HUES48 (cell line): Measurements from ENCODE around the gene A3GALT2.

ENCODE experiments used
- H3K27ac ChIP-seq: one replicate; pipeline ENCODE4 v1.7.0; 2013; ENCODE audit warnings: low read depth, low read length, inconsistent platforms
- H3K27me3 ChIP-seq: 2 replicates; pipeline ENCODE4 v1.6.1; 2013; ENCODE audit warnings: mild to moderate bottlenecking, low read length; ENCODE audit not compliant: control insufficient read depth, insufficient read depth
- H3K36me3 ChIP-seq: 2 replicates; pipeline ENCODE4 v1.6.1; 2013; ENCODE audit warnings: low read length; ENCODE audit not compliant: control insufficient read depth, insufficient read depth
- H3K4me1 ChIP-seq: 2 replicates; pipeline ENCODE4 v1.6.1; 2013; ENCODE audit warnings: mild to moderate bottlenecking, low read length; ENCODE audit not compliant: control insufficient read depth, insufficient read depth
- H3K4me3 ChIP-seq: 2 replicates; pipeline ENCODE4 v1.5.1; 2013; ENCODE audit warnings: mild to moderate bottlenecking, low read depth, low read length
- H3K9ac ChIP-seq: 2 replicates; pipeline ENCODE4 v1.6.1; 2013; ENCODE audit warnings: mild to moderate bottlenecking, low read depth, low read length, moderate library complexity
- H3K9me3 ChIP-seq: 2 replicates; pipeline ENCODE4 v1.6.1; 2013; ENCODE audit warnings: low read length; ENCODE audit not compliant: control insufficient read depth, insufficient read depth

A3GALT2 gene

DNA sequence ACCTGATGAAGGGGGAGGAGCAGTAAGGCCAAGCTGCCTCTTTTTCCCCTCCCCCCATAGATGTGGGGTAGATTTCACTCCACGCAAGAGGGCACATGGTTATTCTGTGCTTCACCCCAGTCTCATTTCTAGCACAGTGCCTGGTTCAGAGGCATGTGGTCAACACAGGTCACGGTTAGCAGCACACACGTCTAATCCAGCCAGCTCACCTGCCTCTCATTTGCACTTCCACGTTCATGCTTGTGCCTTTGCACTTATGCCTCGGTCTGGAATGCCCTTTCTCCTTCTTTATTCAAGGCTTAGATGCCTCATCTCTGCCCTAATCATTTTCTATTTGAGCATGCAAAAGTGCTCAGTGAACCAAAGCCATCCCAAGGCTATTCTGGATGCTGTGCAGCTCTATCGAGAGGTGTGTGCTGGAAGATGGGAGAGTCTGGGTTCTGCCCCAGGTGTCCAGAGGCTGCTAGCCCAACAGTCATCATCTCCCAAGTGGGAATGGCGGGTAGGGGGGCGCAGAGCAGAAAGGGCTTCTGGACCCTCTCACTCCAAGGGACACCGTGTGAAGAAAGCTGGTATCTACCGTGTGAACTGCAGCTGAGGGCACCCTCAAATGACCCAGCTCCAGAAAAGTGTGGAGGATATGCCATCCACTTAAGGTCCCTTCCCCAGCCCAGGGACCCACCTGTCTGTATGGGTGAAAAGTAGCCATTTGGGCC, 2.1 kb upstream of the A3GALT2 start:
- peaks cover 2% of the 10 kb centered on the region; the same call in 1 of the 2 replicates for H3K36me3 ChIP-seq
- H3K4me3 ChIP-seq, result no peak overlapping the region
- no peaks in the 10 kb centered on the region for H3K9me3 ChIP-seq
- no peaks in the 10 kb centered on the region for H3K4me1 ChIP-seq
- no peaks in the 10 kb centered on the region for H3K27me3 ChIP-seq
- H3K9ac ChIP-seq, result no peak overlapping the region
- H3K27ac ChIP-seq, result no peak overlapping the region

DNA sequence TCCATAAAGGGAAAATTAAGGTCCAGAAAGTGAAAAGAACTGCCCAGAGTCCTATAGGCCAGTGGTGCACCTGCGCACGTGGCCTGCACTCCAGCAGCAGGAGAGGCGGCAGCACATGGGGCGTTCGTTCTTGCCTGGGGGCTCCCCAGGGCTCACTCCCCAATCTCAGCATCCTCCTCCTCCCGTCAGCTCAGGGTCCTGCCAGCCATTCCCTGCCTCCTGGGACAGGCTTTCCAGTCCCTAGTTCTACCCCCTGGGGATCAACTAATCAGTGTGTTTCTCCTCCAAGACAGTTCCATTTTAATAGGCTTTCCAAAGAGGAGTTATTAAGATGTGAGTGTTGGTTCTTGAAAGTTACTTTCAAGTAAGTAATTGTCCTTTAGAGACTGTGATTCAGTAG, 1.2 kb upstream of the A3GALT2 start:
- no peak overlapping the region for H3K4me3 ChIP-seq
- H3K36me3 ChIP-seq, result no peaks in the 10 kb centered on the region
- H3K9ac ChIP-seq, result no peak overlapping the region
- no peaks in the 10 kb centered on the region for H3K4me1 ChIP-seq
- no peak overlapping the region for H3K27ac ChIP-seq
- no peaks in the 10 kb centered on the region for H3K27me3 ChIP-seq
- H3K9me3 ChIP-seq, result no peaks in the 10 kb centered on the region

DNA sequence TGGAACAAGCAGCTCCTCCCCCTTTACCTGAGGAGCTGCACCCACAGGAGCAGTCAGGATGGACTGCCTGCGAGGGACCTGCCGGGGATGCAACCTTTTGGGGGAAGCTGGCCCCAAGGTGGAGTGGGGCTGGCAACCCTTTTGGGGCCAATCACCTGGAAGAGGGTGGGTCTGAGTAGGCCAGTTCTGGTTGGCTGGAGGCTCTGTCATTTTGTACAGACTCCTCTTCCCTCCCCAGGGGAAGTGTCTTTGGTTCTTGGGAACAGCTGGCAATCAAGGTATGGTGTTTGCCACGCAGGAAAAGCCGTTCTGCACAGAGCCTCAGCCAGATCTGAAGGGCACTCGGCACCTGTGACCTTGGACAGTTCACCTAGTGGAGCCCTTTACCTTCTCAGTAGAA, 280 bp upstream of the A3GALT2 start:
- Histone ChIP-seq H3K9ac (no peak overlapping the region), H3K27me3 (no peaks in the 10 kb centered on the region), H3K4me3 (no peak overlapping the region), H3K9me3 (no peaks in the 10 kb centered on the region), H3K36me3 (no peaks in the 10 kb centered on the region), H3K27ac (no peak overlapping the region), H3K4me1 (no peaks in the 10 kb centered on the region)

DNA sequence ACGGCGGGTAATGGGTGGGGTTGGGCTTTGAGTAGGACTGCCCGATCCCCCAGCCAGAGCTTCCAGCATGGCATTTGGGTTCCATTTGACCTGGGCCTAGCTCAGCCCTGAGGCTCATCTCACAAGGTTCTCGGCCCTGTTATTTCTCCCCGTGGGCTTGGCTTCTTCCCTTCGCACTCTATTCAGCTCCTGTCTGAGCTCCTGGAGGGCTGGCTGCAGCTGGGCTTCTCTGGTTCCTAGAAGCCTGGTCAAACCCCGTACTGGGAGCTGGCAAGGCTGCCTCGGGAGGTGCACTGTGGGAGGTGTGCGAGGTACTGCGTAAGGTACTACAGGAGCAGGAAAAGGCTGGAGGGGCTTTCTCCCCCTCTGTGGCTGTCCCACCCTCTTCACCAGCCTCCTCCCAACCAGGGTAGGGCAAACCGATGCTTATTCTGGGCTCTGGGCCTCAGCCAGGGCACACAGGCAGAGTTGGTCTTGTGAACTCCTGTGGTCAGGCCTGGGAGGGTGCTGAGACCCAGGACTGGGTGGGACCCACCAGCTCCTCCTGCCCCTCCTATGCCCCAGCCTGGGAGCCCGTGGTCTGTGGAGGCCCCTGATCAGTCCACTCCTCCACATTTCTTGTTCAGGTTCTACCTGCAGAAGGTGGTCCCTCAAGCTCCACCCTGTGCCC, 814 bp downstream of the A3GALT2 start:
- Histone ChIP-seq H3K4me3 (no peak overlapping the region), H3K4me1 (no peaks in the 10 kb centered on the region), H3K27me3 (no peaks in the 10 kb centered on the region), H3K36me3 (no peaks in the 10 kb centered on the region), H3K9ac (no peak overlapping the region), H3K27ac (no peak overlapping the region), H3K9me3 (no peaks in the 10 kb centered on the region)

DNA sequence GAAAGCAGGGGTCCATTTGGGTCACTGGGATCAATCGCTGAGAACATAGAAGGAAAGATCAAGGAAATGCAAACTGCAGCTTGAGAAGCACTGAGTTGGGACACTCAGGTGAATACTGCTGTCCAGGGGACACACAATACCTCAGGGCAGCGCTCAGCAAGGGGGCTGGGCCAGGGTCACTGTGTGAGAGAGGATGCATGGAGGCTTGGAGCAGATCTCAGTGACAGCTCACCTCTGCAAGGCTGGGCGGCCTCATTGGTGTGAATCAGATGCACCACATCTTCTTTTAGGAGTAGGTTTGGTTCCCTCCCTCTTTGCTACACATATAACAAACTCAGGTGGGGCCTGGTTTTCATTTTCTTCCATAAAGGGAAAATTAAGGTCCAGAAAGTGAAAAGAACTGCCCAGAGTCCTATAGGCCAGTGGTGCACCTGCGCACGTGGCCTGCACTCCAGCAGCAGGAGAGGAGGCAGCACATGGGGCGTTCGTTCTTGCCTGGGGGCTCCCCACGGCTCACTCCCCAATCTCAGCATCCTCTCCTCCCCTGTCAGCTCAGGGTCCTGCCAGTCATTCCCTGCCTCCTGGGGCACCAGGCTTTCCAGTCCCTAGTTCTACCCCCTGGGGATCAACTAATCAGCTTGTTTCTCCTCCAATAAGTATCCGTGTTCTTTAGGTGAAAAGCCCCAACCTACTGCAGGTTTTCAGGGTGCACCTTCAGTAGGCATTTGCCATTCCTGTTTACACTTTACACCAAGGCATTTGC, 1.5 kb downstream of the A3GALT2 start:
- H3K9ac ChIP-seq, result no peak overlapping the region
- no peak overlapping the region for H3K27ac ChIP-seq
- H3K4me1 ChIP-seq, result no peaks in the 10 kb centered on the region
- no peaks in the 10 kb centered on the region for H3K9me3 ChIP-seq
- no peaks in the 10 kb centered on the region for H3K27me3 ChIP-seq
- no peaks in the 10 kb centered on the region for H3K36me3 ChIP-seq
- H3K4me3 ChIP-seq, result no peak overlapping the region

DNA sequence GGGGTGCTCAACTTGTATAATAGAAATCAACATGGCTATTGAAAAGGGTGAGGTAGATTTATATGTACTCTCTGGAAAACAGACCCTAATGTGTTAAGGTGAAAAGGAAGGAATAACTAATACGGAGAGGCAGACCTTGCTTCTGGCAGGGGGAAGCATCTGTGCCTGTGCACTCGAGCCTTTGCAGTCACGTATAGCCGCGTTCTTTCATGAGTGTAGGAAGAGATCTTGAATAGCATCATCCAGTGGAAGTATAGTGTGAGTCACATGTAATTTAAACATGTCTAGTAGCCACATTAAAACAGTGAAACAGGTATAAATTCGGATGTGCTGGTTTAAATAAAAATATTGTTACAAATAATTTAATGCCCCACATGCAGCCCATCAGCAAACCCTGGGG, 3.0 kb downstream of the A3GALT2 start:
- Histone ChIP-seq H3K4me3 (no peak overlapping the region), H3K9ac (no peak overlapping the region), H3K27me3 (no peaks in the 10 kb centered on the region), H3K4me1 (no peaks in the 10 kb centered on the region), H3K9me3 (no peaks in the 10 kb centered on the region), H3K36me3 (no peaks in the 10 kb centered on the region), H3K27ac (no peak overlapping the region)

DNA sequence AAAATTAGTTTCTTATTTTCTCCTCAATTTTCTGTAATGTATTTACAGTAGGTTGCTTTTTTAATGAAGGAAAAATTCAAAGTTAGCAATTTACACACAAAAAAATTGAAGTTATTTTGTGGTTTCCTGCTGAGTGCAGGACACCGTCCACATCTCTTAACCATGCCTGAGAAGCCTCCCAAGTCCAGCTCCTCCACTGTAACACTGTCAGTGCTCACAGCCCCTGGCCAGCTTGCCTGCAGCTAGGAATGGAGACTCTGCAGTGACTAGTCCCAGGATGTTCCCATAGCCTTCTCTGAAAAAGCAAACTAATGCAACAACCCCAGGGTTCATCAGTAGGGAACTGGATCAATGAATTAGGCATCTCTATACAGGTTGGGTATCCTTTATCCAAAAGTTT, 3.5 kb downstream of the A3GALT2 start:
- no peaks in the 10 kb centered on the region for H3K36me3 ChIP-seq
- H3K9ac ChIP-seq, result no peak overlapping the region
- no peaks in the 10 kb centered on the region for H3K4me1 ChIP-seq
- no peaks in the 10 kb centered on the region for H3K9me3 ChIP-seq
- no peak overlapping the region for H3K27ac ChIP-seq
- no peak overlapping the region for H3K4me3 ChIP-seq
- no peaks in the 10 kb centered on the region for H3K27me3 ChIP-seq

DNA sequence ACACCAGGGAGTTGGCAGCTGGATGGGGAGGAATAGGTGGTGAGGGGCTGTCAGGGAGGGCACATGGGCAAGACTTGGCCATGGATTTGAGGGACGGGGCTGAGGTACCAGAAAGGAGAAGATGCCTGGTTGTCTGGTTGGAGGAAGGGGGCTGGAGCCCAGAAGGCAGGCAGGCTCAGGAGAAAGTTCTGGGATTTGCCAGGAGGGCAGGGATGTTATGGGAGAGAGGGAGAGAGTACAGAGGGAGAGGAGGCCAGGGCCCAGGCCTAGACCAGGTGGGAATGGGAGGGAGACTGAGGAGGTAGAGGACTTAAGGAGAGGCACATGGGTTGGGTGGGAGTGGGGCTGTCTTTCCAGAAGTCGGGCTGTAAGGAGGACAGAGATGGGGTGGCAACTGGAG, 4.3 kb downstream of the A3GALT2 start:
- Histone ChIP-seq H3K9me3 (no peaks in the 10 kb centered on the region), H3K4me1 (no peaks in the 10 kb centered on the region), H3K27me3 (no peaks in the 10 kb centered on the region), H3K36me3 (no peaks in the 10 kb centered on the region), H3K4me3 (no peak overlapping the region), H3K27ac (no peak overlapping the region), H3K9ac (no peak overlapping the region)

DNA sequence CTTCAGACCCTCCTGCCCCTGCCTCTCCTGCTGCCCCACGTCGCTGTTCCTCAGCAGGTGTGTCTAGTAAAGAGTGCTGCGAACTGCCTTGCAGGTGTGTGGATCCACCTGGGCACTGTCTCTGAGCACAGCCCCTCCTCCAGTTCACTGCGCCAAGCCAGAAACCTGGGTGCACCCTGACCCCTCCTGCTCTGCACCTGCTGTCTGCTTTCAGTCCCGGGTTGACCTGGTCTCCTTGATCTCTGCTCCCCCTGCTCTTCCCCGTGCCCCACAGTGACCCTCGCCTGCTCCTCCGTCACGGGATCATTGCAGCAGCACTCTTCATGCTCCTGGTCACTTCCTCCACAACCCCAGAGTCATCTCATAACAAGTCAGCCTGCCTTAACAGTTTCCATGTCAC, 6.5 kb downstream of the A3GALT2 start:
- Histone ChIP-seq H3K9me3 (no peaks in the 10 kb centered on the region), H3K9ac (no peak overlapping the region), H3K4me1 (no peaks in the 10 kb centered on the region), H3K4me3 (no peak overlapping the region), H3K27me3 (no peaks in the 10 kb centered on the region), H3K36me3 (no peaks in the 10 kb centered on the region), H3K27ac (no peak overlapping the region)

DNA sequence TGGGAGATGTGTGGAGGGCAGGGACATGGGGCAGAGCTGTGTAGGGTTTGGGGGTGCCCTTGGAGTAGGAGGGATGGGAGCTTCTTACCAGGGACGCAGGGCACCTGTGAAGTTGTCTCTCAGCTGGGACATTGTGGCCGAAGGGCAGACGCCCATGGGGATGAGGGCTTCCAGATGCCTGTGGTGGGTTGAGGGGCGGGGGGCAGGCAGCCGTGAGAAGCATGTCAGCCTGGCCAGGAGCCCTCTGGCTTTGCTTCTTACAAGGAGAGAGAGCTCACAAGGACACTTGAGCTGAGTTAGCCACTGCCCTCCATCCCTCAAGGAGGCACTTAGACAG, 8.5 kb downstream of the A3GALT2 start:
- Histone ChIP-seq H3K27ac (no peak overlapping the region), H3K9ac (no peak overlapping the region), H3K9me3 (no peaks in the 10 kb centered on the region), H3K27me3 (no peaks in the 10 kb centered on the region), H3K4me1 (no peaks in the 10 kb centered on the region), H3K36me3 (no peaks in the 10 kb centered on the region), H3K4me3 (no peak overlapping the region)
